Stimulated activated CD4-positive, alpha-beta T cell treated with anti-CD3 and anti-CD28 coated beads, Interleukin-1b, Interleukin-23, amount 100 ng/mL, for 24 hours (primary cell): ENCODE measurements around the gene PHGDH.

Source experiments
- DNase-seq, 4 experiments: peaks; one replicate each; pipeline ENCODE4 v3.0.0-alpha.2; 2020; ENCODE audit warnings: low read depth in 4 of 4, low spot score in 1 of 4

Gene PHGDH

GRCh38 chr1:119758584-119758983 is 46.9 kb downstream of the PHGDH start:
- DNase-seq, result no peak

- no peak for DNase-seq
Measured at GRCh38 chr1:119762409-119762808, 50.7 kb downstream of the PHGDH start.

GRCh38 chr1:119762953-119763352 is 51.2 kb downstream of the PHGDH start:
- DNase-seq, result no peak

GRCh38 chr1:119764220-119764619 is 52.5 kb downstream of the PHGDH start:
- DNase-seq, result no peak

- no peak for DNase-seq
Measured at GRCh38 chr1:119766374-119766794, 54.6 kb downstream of the PHGDH start.

- no peak for DNase-seq
Measured at GRCh38 chr1:119767486-119767885, 55.8 kb downstream of the PHGDH start.

GRCh38 chr1:119768778-119769177 is 57.0 kb downstream of the PHGDH start, which contains the start of gene HMGCS2:
TSS of gene HMGCS2 (minus strand) at chr1:119768905. CDS start at chr1:119768844, 61 bp downstream.
- no peak for DNase-seq

GRCh38 chr1:119771016-119771415 is 59.3 kb downstream of the PHGDH start:
- no peak for DNase-seq

GRCh38 chr1:119771770-119772169 is 60.0 kb downstream of the PHGDH start:
- no peak for DNase-seq

GRCh38 chr1:119772298-119772697 is 60.6 kb downstream of the PHGDH start:
- no peak for DNase-seq

- DNase-seq, result no peak
Measured at GRCh38 chr1:119773711-119774241, 62.0 kb downstream of the PHGDH start.

- DNase-seq, result no peak
Measured at GRCh38 chr1:119774746-119775490, 63.2 kb downstream of the PHGDH start.

- no peak for DNase-seq
Measured at GRCh38 chr1:119778359-119778758, 66.6 kb downstream of the PHGDH start.

- no peak for DNase-seq
Measured at GRCh38 chr1:119778886-119779560, 67.3 kb downstream of the PHGDH start.

- no peak for DNase-seq
Measured at GRCh38 chr1:119779869-119780356, 68.2 kb downstream of the PHGDH start.

- DNase-seq, result no peak
Measured at GRCh38 chr1:119781434-119782210, 69.9 kb downstream of the PHGDH start.

GRCh38 chr1:119782631-119783325 is 71.0 kb downstream of the PHGDH start:
- no peak for DNase-seq

- no peak for DNase-seq
Measured at GRCh38 chr1:119783354-119784185, 71.8 kb downstream of the PHGDH start.

GRCh38 chr1:119784191-119784781 is 72.6 kb downstream of the PHGDH start:
- no peak for DNase-seq
